Heart left ventricle (tissue), 13 donors: ENCODE results near the gene PIK3R1.

Experiments used
- POLR2A ChIP-seq, 2 donors: fragments of 450-650 bp; IDR thresholded peaks; one replicate each; pipeline ENCODE4 v1.6.1; 2017; ENCODE audit warnings: antibody characterized with exemption in 2 of 2, mild to moderate bottlenecking in 2 of 2, moderate library complexity in 2 of 2
- TF ChIP-seq, protein P1 (sequence below), 12 donors: fragments of 200-600 bp; sonication (generic) in 4 of 12; IDR thresholded peaks; one replicate each; pipeline versions ENCODE4 v1.5.0 to v1.8.0; 2018 to 2022; ENCODE audit warnings: antibody characterized with exemption in 12 of 12, mild to moderate bottlenecking in 5 of 12
- donor health status: ischemic (EF 13 %, LVEDD 7.1; RV severe dilation, severe dysfunction).
- donor health status: DM: no; HTN: yes; CAD: no.
- donor health status: DM: no; HTN: no; CAD: no.
- donor health status: ischemic (EF 25% LVEDD 6.9; RV normal size, moderate dysfunction).
- donor health status: ischemic (EF 25% LVEDD 5.7; RV mildly dilated, moderate dysfunction).
- donor health status: ischemic (EF 35%, LVEDD 5.7; RV mildly dilated, moderate dysfunction).
- donor health status: nonischemic (EF 11% LVEDD 7.7; RV severe dilation, severe dysfunction).
- donor health status: DM: yes; HTN: yes; CAD: no.
- donor health status: PGD.
- donor health status: ischemic (EF 29% LVEDD 5.4; RV normal size, mild dysfunction).
- donor health status: nonischemic (EF 23%, LVEDD 6.1; RV moderate dilation, normal function).

DNA sequence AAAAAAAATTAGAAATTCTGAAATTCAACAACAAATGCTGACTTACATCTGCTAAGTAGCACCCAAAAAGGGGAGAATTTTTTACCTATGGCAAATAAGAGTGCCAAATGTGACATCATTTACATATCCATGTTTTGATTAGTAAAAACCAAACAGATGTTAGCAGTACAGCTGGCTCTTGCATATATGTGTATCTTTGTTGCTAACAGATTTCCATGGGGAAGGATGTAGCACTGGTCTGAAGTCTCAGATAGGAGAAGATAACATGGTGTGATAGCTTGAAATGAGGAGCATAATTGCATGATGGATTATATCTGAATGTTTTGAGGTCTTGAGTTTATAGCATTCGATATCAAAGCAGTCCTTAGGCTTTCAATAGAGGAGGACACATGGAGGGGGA lies 17.5 kb downstream of the PIK3R1 start:
- TF ChIP-seq, protein P1, sequence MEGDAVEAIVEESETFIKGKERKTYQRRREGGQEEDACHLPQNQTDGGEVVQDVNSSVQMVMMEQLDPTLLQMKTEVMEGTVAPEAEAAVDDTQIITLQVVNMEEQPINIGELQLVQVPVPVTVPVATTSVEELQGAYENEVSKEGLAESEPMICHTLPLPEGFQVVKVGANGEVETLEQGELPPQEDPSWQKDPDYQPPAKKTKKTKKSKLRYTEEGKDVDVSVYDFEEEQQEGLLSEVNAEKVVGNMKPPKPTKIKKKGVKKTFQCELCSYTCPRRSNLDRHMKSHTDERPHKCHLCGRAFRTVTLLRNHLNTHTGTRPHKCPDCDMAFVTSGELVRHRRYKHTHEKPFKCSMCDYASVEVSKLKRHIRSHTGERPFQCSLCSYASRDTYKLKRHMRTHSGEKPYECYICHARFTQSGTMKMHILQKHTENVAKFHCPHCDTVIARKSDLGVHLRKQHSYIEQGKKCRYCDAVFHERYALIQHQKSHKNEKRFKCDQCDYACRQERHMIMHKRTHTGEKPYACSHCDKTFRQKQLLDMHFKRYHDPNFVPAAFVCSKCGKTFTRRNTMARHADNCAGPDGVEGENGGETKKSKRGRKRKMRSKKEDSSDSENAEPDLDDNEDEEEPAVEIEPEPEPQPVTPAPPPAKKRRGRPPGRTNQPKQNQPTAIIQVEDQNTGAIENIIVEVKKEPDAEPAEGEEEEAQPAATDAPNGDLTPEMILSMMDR (IDR thresholded peaks at IDR 0.05), result no peak
- no peak for TF ChIP-seq POLR2A (IDR thresholded peaks at IDR 0.05)
